A375 (cell line): Measurements from ENCODE around the gene AIG1. TPM values are rescaled to one million over a fixed set of nuclear protein-coding genes. Genes with fewer than 3 reads are reported as not detected.

ENCODE experiments used
- total RNA-seq: library from RNA; depleted of rRNA; stranded (reverse); fragments of >200 nt; shearing (Covaris generic); gene quantifications from 2 replicates; pipeline ENCODE4 v1.2.3, GENCODE V29; 2014; rRNA removed

AIG1 gene
- total RNA-seq: 29.9 and 30.6 TPM in 2 replicates

GRCh38 chr6:143060806-143061596, at the start of gene AIG1:
AIG1 (plus strand) TSS chr6:143060889; CDS start chr6:143060926, 37 bp downstream.

Other genes starting within 250 kb of the AIG1 start
- 3.8 and 4.3 TPM in 2 replicates for gene HIVEP2, start 115.7 kb upstream of the AIG1 start, total RNA-seq